ENCODE results near the gene DRAP1. TPM values are rescaled to one million over a fixed set of nuclear protein-coding genes. Genes with fewer than 3 reads are reported as not detected.

DRAP1 gene, protein sequence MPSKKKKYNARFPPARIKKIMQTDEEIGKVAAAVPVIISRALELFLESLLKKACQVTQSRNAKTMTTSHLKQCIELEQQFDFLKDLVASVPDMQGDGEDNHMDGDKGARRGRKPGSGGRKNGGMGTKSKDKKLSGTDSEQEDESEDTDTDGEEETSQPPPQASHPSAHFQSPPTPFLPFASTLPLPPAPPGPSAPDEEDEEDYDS
- 122 and 124 TPM in 2 replicates for total RNA-seq (2021)
- Bru-seq, nascent RNA: percentile 72 among the genes with signal in this experiment
- BruChase-seq, experiment 1, labeled RNA remaining after a 2-hour chase: percentile 70 among the genes with signal in this experiment
- percentile 85 among the genes with signal in this experiment for BruChase-seq, experiment 2, labeled RNA remaining after a 6-hour chase
- long read RNA-seq, transcript DRAP1-201 (7 exons, 989 nt): major isoform, 195 of 203 reads
- long read RNA-seq, partial matches to known transcripts: 1 of 203 reads
- long read RNA-seq, other reads (novel, unspliced or antisense): 2 of 203 reads

DNA sequence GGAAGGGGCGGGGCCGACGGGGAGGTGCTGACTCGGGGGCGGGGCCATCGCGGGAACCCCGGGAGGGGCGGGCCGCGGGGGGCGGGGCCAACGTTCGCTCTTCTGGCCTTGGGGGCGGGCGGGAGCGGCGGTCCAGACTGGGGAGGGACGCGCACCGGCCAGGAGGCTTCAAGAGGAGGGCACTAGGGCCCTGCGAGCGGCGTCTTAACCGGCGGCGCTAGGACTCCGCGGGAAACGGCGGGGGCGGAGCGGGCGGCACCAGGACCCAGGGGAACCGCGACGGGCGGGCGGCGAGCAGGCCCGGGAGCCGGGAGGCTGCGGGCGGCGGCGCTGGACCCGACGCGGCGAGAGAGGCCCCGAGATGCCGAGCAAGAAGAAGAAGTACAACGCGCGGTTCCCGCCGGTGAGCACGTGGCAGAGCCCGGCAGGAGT is at the start of gene DRAP1:
TSS of gene DRAP1 (plus strand) at position 286 of the 432 bp plus-strand sequence. CDS start at position 362, 76 bp downstream.
- DNase-seq (ENCODE audit: low spot score): peak; percentile 100
- intact Hi-C loops (cut with micrococcal nuclease; ENCODE audit: unreplicated experiment): no loop called here
- peaks cover 32% of the 10 kb centered on the region for H3K4me1 ChIP-seq (ENCODE audit: insufficient read depth, low read length, poor library complexity, severe bottlenecking)
- ChIA-PET POLR2A (ENCODE audit: low non-redundant PET) (no interaction called here), CTCF (no interaction called here)
- peak within 1 kb of the TSS; percentile 83 for H3K4me3 ChIP-seq (ENCODE audit: low read depth, low read length, poor library complexity, severe bottlenecking)
- no peaks in the 10 kb centered on the region for H3K9me3 ChIP-seq (ENCODE audit: low read depth, low read length, poor library complexity, severe bottlenecking)
- BruUV-seq (replicated peaks): no TSS peak
- H3K27ac ChIP-seq (ENCODE audit: low read depth, low read length, poor library complexity, severe bottlenecking): peak within 1 kb of the TSS; percentile 91
- no peaks in the 10 kb centered on the region for H3K27me3 ChIP-seq (replicated peaks; ENCODE audit: insufficient read depth, low read depth, low read length, poor library complexity)
- H3K36me3 ChIP-seq (ENCODE audit: insufficient read depth, low read length, poor library complexity, severe bottlenecking): peaks cover 12% of the 10 kb centered on the region
- TF ChIP-seq, protein P1, sequence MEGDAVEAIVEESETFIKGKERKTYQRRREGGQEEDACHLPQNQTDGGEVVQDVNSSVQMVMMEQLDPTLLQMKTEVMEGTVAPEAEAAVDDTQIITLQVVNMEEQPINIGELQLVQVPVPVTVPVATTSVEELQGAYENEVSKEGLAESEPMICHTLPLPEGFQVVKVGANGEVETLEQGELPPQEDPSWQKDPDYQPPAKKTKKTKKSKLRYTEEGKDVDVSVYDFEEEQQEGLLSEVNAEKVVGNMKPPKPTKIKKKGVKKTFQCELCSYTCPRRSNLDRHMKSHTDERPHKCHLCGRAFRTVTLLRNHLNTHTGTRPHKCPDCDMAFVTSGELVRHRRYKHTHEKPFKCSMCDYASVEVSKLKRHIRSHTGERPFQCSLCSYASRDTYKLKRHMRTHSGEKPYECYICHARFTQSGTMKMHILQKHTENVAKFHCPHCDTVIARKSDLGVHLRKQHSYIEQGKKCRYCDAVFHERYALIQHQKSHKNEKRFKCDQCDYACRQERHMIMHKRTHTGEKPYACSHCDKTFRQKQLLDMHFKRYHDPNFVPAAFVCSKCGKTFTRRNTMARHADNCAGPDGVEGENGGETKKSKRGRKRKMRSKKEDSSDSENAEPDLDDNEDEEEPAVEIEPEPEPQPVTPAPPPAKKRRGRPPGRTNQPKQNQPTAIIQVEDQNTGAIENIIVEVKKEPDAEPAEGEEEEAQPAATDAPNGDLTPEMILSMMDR (conservative IDR thresholded peaks at IDR 0.05; ENCODE audit: low read depth, low read length): no peak
- no peak for TF ChIP-seq EZH2 (IDR thresholded peaks at IDR 0.05; ENCODE audit: borderline replicate concordance, low read depth, low read length, poor library complexity, severe bottlenecking)

DNA sequence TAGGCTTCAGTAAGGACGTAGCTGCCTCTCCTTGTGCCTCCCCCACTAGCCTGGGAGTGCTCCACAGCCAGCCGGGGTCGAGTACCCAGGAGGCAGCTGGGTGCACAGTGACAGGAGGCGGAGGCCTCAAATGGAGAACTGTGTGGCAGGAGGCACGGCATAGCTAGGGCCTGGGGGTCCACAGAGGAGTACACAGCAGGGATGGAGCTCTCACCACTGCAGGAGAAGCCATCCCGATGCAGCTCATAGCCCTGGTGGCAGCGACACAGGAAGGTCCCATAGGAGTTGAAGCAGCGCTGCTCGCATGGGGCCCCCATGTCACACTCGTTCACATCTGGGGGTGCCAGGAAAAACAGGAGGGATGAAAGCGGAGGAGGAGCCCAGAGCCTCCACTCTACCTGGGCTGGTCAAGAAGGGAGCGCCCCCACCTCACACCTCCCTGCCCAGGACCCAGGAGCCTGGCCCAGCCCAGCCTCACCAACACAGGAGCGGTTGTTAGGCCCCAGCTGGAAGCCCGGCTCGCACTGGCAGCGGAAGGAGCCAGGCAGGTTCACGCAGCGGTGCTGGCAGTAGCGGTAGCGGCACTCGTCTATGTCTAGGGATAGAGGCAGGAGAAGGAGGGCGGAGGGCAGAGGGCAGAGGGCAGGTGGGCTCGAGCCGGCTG is 49.5 kb upstream of the DRAP1 start:
- no peak overlapping the region for H3K4me3 ChIP-seq (ENCODE audit: low read depth, low read length, poor library complexity, severe bottlenecking)
- H3K9me3 ChIP-seq (ENCODE audit: low read depth, low read length, poor library complexity, severe bottlenecking): no peaks in the 10 kb centered on the region
- POLR2A ChIA-PET (ENCODE audit: low non-redundant PET): interaction anchor here (0.6 kb wide), 1 partner anchor 45 kb away, joined by 3 read pairs; no protein-coding TSS in a partner anchor
- BruUV-seq (replicated peaks): no TSS peak
- DNase-seq (ENCODE audit: low spot score): no peak
- intact Hi-C loops (cut with micrococcal nuclease; ENCODE audit: unreplicated experiment): no loop called here
- H3K36me3 ChIP-seq (ENCODE audit: insufficient read depth, low read length, poor library complexity, severe bottlenecking): peaks cover 39% of the 10 kb centered on the region
- H3K27ac ChIP-seq (ENCODE audit: low read depth, low read length, poor library complexity, severe bottlenecking): no peak overlapping the region
- TF ChIP-seq, protein P1 (conservative IDR thresholded peaks at IDR 0.05; ENCODE audit: low read depth, low read length): no peak
- TF ChIP-seq EZH2 (IDR thresholded peaks at IDR 0.05; ENCODE audit: borderline replicate concordance, low read depth, low read length, poor library complexity, severe bottlenecking): no peak
- CTCF ChIA-PET: interaction anchor here (1.1 to 4.1 kb wide), 3 partner anchors 10 to 18 kb away, joined by 4 to 16 read pairs (median 8); partner anchors contain the start of genes FIBP and MUS81
- peaks cover 24% of the 10 kb centered on the region for H3K4me1 ChIP-seq (ENCODE audit: insufficient read depth, low read length, poor library complexity, severe bottlenecking)
- H3K27me3 ChIP-seq (replicated peaks; ENCODE audit: insufficient read depth, low read depth, low read length, poor library complexity): no peaks in the 10 kb centered on the region

DNA sequence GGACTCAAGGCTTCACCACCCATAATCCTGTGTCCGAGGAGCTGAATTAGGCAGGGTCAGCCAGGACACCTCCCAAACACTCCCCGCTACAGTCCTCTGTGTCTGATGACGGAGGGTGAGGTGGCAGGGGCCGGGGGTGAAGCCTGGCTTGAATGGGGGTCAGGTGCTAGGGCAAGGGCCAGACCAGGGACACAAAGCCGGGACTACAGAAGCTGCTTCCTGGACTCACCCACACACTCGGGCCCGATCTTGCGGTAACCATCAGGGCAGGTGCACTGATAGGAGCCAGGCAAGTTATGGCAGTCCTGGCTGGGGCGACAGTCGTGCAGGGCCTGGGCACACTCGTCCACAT is 48.9 kb upstream of the DRAP1 start:
- H3K36me3 ChIP-seq (ENCODE audit: insufficient read depth, low read length, poor library complexity, severe bottlenecking): peaks cover 34% of the 10 kb centered on the region
- CTCF ChIA-PET: interaction anchor here (1.1 to 4.1 kb wide), 3 partner anchors 10 to 18 kb away, joined by 4 to 16 read pairs (median 8); partner anchors contain the start of genes FIBP and MUS81
- peaks cover 24% of the 10 kb centered on the region for H3K4me1 ChIP-seq (ENCODE audit: insufficient read depth, low read length, poor library complexity, severe bottlenecking)
- H3K9me3 ChIP-seq (ENCODE audit: low read depth, low read length, poor library complexity, severe bottlenecking): no peaks in the 10 kb centered on the region
- H3K27ac ChIP-seq (ENCODE audit: low read depth, low read length, poor library complexity, severe bottlenecking): peak overlapping the region; percentile 75
- H3K4me3 ChIP-seq (ENCODE audit: low read depth, low read length, poor library complexity, severe bottlenecking): no peak overlapping the region
- BruUV-seq (replicated peaks): no TSS peak
- no peak for DNase-seq (ENCODE audit: low spot score)
- intact Hi-C loops (cut with micrococcal nuclease; ENCODE audit: unreplicated experiment): no loop called here
- POLR2A ChIA-PET (ENCODE audit: low non-redundant PET): interaction anchor here (0.6 to 1.2 kb wide), 2 partner anchors 10 to 44 kb away, joined by 3 to 4 read pairs; partner anchors contain the start of gene MUS81
- no peak for TF ChIP-seq EZH2 (IDR thresholded peaks at IDR 0.05; ENCODE audit: borderline replicate concordance, low read depth, low read length, poor library complexity, severe bottlenecking)
- TF ChIP-seq, protein P1 (conservative IDR thresholded peaks at IDR 0.05; ENCODE audit: low read depth, low read length): no peak
- H3K27me3 ChIP-seq (replicated peaks; ENCODE audit: insufficient read depth, low read depth, low read length, poor library complexity): no peaks in the 10 kb centered on the region
